ENCODE measurements around the gene CLIC5.

The CLIC5 gene

GRCh38 chr6:46000905-46001304 is 14.8 kb downstream of the CLIC5 start:
- FAIRE-seq (no peak), DNase-seq (ENCODE audit: insufficient read length, low spot score) (no peak)

DNA sequence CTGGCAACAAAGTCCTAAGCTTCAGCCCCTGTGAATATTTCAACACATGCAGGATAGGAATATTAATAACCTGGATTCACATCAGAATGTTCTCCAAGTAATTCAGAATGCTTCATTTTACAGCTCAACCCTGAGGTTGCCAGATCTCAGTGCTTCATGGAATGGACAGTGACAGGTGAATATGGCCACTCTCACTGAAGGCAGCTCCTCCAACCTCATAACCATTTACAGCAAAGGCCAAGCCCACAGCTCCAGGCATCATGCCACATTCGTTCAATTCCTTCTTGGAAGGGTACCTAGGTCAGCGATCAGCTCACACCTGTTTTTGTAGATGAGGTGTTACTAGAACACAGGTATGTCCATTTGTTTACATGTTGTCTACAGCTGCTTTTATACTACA is 17.1 kb downstream of the CLIC5 start:
- no peak for DNase-seq (ENCODE audit: insufficient read length, low spot score)

GRCh38 chr6:45997875-45998506 is 17.7 kb downstream of the CLIC5 start:
- DNase-seq (ENCODE audit: insufficient read length, low spot score) (no peak), FAIRE-seq (no peak)

More for the DNA sequence above, 17.1 kb downstream of the CLIC5 start:
- no peak for FAIRE-seq

DNA sequence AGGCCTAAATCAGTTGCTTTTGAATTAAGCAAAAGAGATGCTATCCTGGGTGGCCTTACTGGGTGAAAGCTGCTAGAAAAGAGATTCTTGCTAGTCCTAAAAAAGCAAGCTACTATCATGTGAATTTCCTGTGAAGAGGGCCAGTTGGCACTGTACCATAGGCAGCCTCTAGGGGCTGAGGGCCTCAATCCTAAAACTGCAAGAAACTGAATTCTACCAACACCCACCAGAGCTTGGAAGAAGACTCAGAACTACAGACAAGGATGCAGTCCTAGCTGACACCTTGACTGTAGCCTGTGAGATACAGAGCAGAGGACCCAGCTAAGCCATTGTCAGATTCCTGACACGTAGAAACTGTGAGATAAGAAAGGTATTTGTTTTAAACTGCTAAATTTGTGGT is 24.5 kb downstream of the CLIC5 start:
- DNase-seq (ENCODE audit: insufficient read length, low spot score) (no peak), FAIRE-seq (no peak)

- DNase-seq (ENCODE audit: insufficient read length, low spot score) (no peak), FAIRE-seq (no peak)
These were observed 25.5 kb downstream of the CLIC5 start for GRCh38 chr6:45990162-45990561.

DNA sequence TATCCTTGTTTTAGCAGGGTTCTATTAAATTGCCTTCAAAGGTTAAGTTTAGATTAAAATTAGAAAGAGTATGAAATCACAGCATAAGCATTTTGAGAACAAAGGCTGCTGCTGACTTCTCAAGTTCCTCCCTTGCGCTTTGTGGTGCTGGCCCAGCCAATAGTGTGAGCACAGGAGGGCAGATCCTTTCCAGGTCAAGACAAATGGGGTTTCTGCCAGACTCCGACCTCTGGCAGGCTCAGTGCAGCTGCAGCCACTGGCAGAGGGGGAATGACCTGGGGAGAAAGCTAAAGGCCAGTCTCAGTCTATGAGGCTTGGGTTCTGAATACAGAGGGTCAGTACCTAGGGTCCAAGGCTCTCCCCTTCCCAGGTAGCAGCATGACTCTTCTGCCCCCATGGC is 27.0 kb downstream of the CLIC5 start:
- no peak for DNase-seq (ENCODE audit: insufficient read length, low spot score)
- no peak for FAIRE-seq

DNA sequence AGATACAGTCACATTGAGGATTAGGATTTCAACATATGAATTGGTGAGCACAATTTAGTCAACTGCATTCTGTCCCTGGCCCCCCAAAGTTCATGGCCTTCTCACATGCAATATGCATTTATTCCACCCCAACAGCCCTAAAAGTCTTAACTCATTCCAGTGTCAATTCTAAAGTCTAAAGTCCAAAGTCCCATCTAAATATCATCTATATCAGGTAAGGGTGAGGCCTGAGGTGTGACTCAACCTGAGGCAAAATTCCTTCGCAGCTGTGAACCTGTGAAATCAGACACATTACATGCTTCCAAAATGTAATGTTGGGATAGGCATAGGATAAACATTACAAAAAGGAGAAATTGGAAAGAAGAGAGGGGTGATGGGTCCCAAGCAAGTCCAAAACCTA is 27.8 kb downstream of the CLIC5 start:
- FAIRE-seq, result no peak
- DNase-seq (ENCODE audit: insufficient read length, low spot score), result no peak

DNA sequence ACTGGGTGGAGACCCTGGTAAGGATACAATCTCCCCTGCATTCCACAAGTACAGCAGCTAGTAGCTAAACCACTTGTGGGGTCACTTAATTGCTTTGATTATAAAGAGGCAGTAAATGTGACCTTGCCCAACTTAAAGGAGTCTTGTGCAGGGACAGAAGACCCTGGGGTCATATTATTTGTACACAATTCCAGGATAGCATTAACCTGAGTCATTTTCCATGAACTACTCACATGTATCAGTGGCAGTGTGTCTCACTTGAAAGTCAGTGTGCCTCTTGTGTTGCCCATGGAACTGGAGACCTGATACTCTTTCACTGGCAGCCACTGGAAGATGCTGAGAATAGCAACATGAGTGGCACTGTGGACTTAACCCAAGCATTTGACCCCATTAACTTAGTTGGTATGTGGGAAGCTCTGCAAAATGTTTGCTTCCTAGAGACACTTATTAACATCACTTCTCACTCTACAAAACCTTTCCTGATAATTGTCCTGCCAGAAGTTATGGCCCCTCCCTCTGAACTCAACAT is 28.9 kb downstream of the CLIC5 start:
- no peak for FAIRE-seq
- no peak for DNase-seq (ENCODE audit: insufficient read length, low spot score)

DNA sequence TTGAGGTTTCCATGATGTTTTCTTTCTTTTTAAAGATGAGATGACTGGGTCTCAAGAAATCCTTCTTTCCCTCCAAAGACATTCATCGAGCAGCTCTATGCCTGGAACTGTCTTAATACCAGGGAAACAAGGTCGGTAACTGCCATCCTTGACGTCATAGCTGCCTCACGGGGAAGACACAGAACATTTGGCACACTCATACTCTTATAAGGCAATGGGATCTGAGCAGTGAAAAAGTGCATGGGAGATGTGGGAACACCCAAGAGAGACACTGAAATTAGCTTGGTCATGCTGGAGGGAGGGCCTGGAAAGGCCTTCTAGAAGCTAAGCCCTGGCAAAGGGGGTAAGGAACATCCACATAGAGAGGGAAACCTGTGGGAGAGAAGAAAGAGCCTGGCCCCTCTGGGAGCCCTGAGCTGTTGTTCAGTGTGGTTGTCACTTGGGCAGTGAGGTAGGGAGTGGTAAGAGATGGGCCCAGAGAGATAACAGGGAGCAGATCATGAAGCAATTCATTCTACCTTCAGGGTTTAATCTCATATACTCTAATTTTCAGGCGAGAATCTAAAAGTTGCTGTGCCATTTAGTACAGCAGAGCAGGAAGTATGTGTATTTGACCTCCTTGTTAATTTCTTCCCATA is 30.8 kb downstream of the CLIC5 start:
- DNase-seq (ENCODE audit: insufficient read length, low spot score), result no peak

DNA sequence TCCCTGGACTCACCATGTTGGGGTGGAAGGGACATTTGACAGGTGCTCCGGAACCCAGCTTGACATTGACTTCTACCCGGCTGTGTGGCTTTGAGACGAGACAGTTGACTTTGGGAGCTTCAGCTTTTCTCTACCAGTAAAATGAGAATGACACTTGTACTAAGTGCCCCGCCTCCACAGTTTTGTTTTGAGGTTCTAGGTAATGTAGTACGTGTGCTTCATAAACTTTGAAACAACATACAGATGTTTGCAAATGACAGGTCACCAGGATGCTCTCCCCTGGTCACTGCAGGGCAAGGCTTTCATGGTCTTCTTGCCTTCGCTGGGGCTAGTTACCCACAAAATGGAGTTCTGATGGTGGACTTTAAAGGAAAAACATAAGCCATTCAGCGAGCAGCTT is 31.3 kb downstream of the CLIC5 start:
- FAIRE-seq (no peak), DNase-seq (ENCODE audit: insufficient read length, low spot score) (no peak)

More for the DNA sequence above, 30.8 kb downstream of the CLIC5 start:
- no peak for FAIRE-seq

DNA sequence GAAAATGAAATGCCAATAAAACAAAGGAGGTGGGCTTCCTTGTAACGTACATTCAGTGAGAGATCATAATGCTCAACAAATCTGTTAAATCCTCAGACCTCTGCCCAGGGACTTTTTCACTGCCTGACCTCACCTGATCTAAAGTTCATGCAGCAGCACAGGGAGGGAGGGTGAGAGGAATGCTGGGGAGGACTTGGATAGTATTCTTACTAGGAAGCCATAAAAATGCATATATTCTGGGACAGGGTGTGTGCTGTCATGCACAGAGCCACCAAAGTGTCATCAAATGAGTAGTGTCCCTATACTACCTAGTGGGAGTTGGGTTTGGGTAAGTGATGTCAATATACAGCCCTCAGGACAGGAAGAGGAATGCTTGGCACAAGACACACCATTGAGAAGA is 32.6 kb downstream of the CLIC5 start:
- DNase-seq (ENCODE audit: insufficient read length, low spot score), result no peak
- no peak for FAIRE-seq

- no peak for DNase-seq (ENCODE audit: insufficient read length, low spot score)
- no peak for FAIRE-seq
These were observed 33.2 kb downstream of the CLIC5 start for GRCh38 chr6:45982280-45983036.

DNA sequence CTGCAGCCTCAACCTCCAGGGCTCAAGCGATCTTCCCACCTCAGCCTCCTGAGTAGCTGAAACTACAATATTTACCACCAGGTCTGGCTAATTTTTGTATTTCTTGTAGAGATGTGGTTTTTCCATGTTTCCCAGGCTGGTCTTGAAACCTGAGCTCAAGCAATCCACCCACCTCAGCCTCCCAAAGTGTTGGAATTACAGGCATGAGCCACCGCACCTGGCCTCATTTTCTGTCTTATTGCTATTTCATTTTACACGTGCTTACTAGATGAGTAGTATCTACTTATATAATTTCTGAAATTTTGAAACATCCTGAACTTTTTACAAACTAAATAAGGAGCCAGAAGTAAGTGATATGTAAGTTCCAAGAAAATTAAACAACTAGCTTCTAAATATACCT is 34.6 kb downstream of the CLIC5 start:
- FAIRE-seq (no peak), DNase-seq (ENCODE audit: insufficient read length, low spot score) (no peak)

DNA sequence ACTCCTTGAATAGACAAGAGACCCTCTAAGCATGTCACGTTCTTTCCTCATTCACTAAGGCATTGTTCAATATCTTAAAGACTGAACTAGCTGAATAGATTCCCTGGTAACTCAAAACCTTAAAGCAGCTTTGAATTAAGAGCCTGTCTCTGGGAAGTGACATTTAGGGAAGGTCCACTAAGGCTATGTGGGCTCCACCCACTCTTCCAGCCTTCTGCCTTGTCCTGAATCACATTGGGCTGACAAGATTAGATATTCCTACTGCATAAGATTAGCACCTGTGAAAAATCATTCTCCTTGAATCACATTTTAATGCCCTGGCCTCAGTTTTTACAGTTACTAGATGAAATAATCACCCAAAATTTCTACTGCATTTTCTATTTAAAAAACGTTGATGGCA is 36.3 kb downstream of the CLIC5 start:
- DNase-seq (ENCODE audit: insufficient read length, low spot score) (no peak), FAIRE-seq (no peak)

DNA sequence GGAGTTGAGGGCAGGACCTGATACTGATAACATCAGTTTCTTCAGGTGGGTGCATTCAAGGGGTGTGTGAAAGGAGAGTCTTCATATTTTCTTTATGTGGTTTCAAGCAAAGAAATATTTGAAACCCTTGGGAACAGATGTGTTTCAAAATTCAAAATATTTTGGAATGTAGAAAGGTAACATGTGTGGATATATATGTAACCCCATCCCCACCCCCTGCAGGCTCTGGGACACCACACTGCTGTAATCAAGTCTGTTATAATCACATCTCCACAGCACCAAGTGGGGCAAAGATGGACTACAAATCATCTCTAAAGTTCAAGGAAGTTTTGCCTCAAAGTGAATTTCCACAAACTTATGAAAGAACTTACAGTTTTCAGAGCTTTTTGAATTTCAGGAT is 41.1 kb downstream of the CLIC5 start:
- no peak for DNase-seq (ENCODE audit: insufficient read length, low spot score)
- FAIRE-seq, result no peak

DNA sequence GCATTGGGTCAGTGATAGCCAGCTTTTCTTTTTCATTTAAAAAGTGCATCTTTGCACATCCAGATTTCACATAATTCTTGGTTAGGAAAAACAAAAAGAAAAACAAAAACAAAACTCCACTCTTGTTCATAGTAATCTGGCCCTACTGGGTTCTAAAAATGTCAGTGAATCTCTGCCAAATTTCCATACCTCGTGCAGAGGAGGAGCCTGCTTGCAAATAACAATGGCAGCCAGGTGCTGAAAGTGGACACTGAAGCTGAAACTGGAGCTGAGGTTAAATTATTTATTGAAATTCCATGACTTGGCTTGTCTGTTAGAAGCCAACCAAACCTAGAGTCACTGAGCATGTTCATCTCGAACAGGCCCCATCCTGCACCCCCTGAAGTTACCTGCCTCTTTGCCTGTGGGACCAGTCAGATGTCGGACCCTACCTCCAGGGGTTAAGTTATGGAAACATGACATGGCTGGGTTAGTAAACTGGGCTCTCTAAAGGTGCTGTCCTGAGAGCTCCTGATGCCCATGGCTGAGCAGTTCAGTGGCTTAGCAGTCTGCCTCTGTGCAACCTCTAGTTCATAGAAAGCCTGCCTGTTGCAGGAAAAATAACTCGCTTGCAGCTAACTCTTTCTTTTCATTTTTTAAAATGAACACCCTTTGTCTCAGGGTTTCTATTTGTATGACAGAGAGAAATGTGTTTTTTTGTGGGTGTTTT is 42.7 kb downstream of the CLIC5 start:
- FAIRE-seq (no peak), DNase-seq (ENCODE audit: insufficient read length, low spot score) (no peak)

GRCh38 chr6:45971287-45971686 is 44.4 kb downstream of the CLIC5 start:
- no peak for FAIRE-seq
- no peak for DNase-seq (ENCODE audit: insufficient read length, low spot score)

DNA sequence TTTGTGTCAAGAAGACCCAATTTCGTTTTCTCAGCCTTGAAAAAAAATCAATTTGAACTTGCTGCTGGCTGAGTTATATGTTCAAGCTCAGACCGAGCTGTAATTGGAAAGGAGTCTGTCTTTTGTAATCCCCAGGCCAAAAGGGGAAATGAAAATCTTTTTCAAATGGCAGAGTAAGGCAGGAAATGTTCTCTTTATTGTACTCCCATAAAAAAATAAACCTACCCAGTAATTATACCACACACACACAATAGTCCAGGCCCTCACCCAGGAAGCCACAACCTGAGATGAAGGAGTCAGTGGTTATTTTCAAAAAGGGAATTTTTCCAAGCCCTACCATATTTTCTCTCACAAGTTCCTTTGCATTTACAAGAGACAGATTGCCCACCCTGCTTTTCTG is 45.3 kb downstream of the CLIC5 start:
- no peak for FAIRE-seq
- no peak for DNase-seq (ENCODE audit: insufficient read length, low spot score)

DNA sequence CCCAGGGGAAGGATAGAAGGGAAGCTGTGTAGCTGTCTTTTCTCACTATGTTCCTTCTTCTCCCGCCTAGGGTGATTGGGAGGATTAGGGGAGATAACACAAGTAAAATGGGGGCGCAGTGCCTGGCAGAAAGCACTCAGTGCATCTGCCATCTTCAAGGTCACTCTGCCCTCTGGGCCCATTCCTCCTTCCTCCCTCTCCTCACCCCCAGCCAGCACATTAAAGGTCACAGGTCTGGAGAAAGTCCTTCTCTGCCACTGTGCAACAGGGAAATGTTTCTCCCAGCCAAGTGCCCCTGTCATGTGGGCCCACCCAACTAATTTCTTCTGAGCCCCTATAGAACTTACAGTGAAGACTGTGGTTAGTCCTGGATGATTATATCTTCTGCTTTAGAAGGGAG is 45.8 kb downstream of the CLIC5 start:
- FAIRE-seq, result no peak
- no peak for DNase-seq (ENCODE audit: insufficient read length, low spot score)

- FAIRE-seq (no peak), DNase-seq (ENCODE audit: insufficient read length, low spot score) (no peak)
These were observed 46.6 kb downstream of the CLIC5 start for GRCh38 chr6:45969026-45969425.

- FAIRE-seq (no peak), DNase-seq (ENCODE audit: insufficient read length, low spot score) (no peak)
These were observed 48.3 kb downstream of the CLIC5 start for GRCh38 chr6:45967363-45967762.
